ENCODE results near the gene PPFIBP2.

The PPFIBP2 gene

GRCh38 chr11:7513234-7514098 is at the start of gene PPFIBP2:
Gene PPFIBP2 (plus strand): TSS chr11:7513999. CDS start chr11:7549476, 35,477 bp downstream.
- DNase-seq (ENCODE audit: low read depth): no peak
- TF ChIP-seq CTCF (conservative IDR thresholded peaks at IDR 0.05; ENCODE audit: low read depth, low read length): peak; percentile 76
- H3K4me3 ChIP-seq (ENCODE audit: low read length): peak within 1 kb of the TSS; percentile 79

DNA sequence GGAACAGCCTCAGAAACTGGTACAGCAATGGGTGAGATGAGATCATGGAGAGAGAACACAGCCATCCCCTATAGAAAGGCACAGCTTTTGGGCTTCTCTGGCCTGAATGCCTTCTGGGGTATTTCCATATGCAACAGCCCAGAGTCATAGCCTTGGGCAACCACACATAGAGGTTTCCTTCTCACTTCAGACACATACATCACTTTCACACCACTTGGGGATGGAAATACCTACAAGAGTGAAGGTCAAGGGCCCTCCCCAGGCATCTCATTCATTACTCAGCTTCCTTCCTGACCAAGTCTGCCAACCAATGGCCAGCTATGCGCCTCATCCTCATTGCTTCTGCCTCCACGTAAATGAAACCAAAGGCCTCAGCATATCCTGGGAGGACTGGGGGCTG is 46.1 kb upstream of the PPFIBP2 start:
- DNase-seq (ENCODE audit: low read depth): no peak
- no peak overlapping the region for H3K4me3 ChIP-seq (ENCODE audit: low read length)
- TF ChIP-seq CTCF (conservative IDR thresholded peaks at IDR 0.05; ENCODE audit: low read depth, low read length): no peak

DNA sequence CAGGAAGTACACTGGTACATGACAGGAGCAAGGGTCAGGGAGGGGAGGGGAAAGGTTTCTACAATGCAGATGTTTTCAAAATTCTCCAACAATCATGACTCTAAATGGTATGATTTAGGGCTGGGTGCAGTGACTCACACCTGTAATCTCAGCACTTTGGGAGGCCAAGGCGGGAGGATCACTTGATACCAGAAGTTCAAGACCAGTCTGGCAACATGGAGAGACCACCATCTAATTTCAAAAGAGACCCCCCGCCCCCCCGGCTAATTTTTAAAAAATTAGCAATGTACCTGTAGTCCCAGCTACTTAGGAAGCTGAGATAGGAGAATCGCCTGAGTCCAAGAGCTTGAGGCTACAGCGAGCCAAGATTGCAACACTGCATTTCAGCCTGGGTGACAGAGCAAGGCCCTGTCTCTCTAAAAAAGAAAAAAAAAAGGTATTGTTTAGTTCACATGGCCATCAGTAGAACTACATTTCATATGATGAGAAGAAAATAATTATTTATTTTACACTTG is 44.4 kb upstream of the PPFIBP2 start:
- no peak for TF ChIP-seq CTCF (conservative IDR thresholded peaks at IDR 0.05; ENCODE audit: low read depth, low read length)
- H3K4me3 ChIP-seq (ENCODE audit: low read length): no peak overlapping the region
- no peak for DNase-seq (ENCODE audit: low read depth)

GRCh38 chr11:7471071-7471470 is 42.7 kb upstream of the PPFIBP2 start:
- H3K4me3 ChIP-seq (ENCODE audit: low read length): no peak overlapping the region
- DNase-seq (ENCODE audit: low read depth): no peak
- no peak for TF ChIP-seq CTCF (conservative IDR thresholded peaks at IDR 0.05; ENCODE audit: low read depth, low read length)

GRCh38 chr11:7473717-7474116 is 40.1 kb upstream of the PPFIBP2 start:
- no peak for TF ChIP-seq CTCF (conservative IDR thresholded peaks at IDR 0.05; ENCODE audit: low read depth, low read length)
- DNase-seq (ENCODE audit: low read depth): no peak
- H3K4me3 ChIP-seq (ENCODE audit: low read length): no peak overlapping the region

- no peak for TF ChIP-seq CTCF (conservative IDR thresholded peaks at IDR 0.05; ENCODE audit: low read depth, low read length)
- H3K4me3 ChIP-seq (ENCODE audit: low read length): no peak overlapping the region
- DNase-seq (ENCODE audit: low read depth): peak; percentile 51
These were observed 33.7 kb upstream of the PPFIBP2 start for GRCh38 chr11:7480113-7480512.

- peak; percentile 28 for DNase-seq (ENCODE audit: low read depth)
- no peak for TF ChIP-seq CTCF (conservative IDR thresholded peaks at IDR 0.05; ENCODE audit: low read depth, low read length)
- no peak overlapping the region for H3K4me3 ChIP-seq (ENCODE audit: low read length)
These were observed 29.7 kb upstream of the PPFIBP2 start for GRCh38 chr11:7484131-7484530.
